Small intestine (tissue), 7 donors: ENCODE measurements around the gene DOCK4. TPM values are rescaled to one million over a fixed set of nuclear protein-coding genes. Genes with fewer than 3 reads are reported as not detected.
A peak's percentile ranks its signal among the peaks of the same experiment; 100 is the strongest.

Experiments
- DNase-seq, 2 donors: peaks; one replicate each; pipeline versions ENCODE4 v3.0.0 to v3.0.0-alpha.2; 2013
- FAIRE-seq: peaks from 2 replicates; lab custom pipeline; 2012; peaks lifted over from hg19 to GRCh38; lab: Jason Lieb, UNC
- H3K27ac ChIP-seq, 3 donors: one replicate each; pipeline ENCODE4 v1.5.1; 2013; ENCODE audit warnings: low read length in 2 of 3, mild to moderate bottlenecking in 2 of 3, control low read depth in 1 of 3, inconsistent platforms in 1 of 3, low read depth in 1 of 3, moderate library complexity in 1 of 3
- H3K27me3 ChIP-seq, 3 donors: one replicate each; pipeline ENCODE4 v1.6.1; 2013; ENCODE audit warnings: low read length in 3 of 3, inconsistent platforms in 1 of 3; ENCODE audit not compliant: control insufficient read depth in 3 of 3, insufficient read depth in 3 of 3
- H3K36me3 ChIP-seq, 3 donors: one replicate each; pipeline ENCODE4 v1.6.1; 2013; ENCODE audit warnings: low read length in 3 of 3, inconsistent platforms in 1 of 3, low read depth in 1 of 3, mild to moderate bottlenecking in 1 of 3, moderate library complexity in 1 of 3; ENCODE audit not compliant: control insufficient read depth in 3 of 3, insufficient read depth in 2 of 3
- H3K4me1 ChIP-seq, 3 donors: one replicate each; pipeline ENCODE4 v1.6.1; 2013; ENCODE audit warnings: low read length in 2 of 3, inconsistent platforms in 1 of 3, low read depth in 1 of 3, mild to moderate bottlenecking in 1 of 3, moderate library complexity in 1 of 3; ENCODE audit not compliant: control insufficient read depth in 3 of 3, insufficient read depth in 2 of 3
- H3K4me3 ChIP-seq, 3 donors: one replicate each; pipeline ENCODE4 v1.5.1; 2013; ENCODE audit warnings: low read length in 3 of 3, control low read depth in 1 of 3, inconsistent platforms in 1 of 3, low read depth in 1 of 3, mild to moderate bottlenecking in 1 of 3, moderate library complexity in 1 of 3
- H3K9me3 ChIP-seq, 2 donors: one replicate each; pipeline ENCODE4 v1.6.1; 2013; ENCODE audit warnings: low read depth in 1 of 2, low read length in 1 of 2; ENCODE audit not compliant: control insufficient read depth in 2 of 2, insufficient read depth in 1 of 2
- WGBS, 3 donors: extraction: QIAGEN DNeasy Blood & Tissue Kit; methylation state at CpG; one replicate each; pipeline ENCODE4 v1.1.7; 2013; 5-methylcytosine and 5-hydroxymethylcytosine counted together
- polyA plus RNA-seq, 4 donors: library from polyadenylated mRNA; stranded (reverse) in 3 of 4; unstranded in 1 of 4; fragments of 200-250 nt in 3 of 4; fragments of 120-200 nt in 1 of 4; gene quantifications; one replicate each; pipeline versions ENCODE4 v1.2.1 to v1.2.3, GENCODE V29; 2013
- donor health status: healthy with polysubstance abuse.
- donor health status: control.
- donor health status: control.
- donor health status: Bipolar disorder and iron deficiency.
- donor health status: healthy.

The DOCK4 gene
- polyA plus RNA-seq, 4 donors: 1.9 to 4.1 (median 3.8) TPM; not detected in 1

DNA sequence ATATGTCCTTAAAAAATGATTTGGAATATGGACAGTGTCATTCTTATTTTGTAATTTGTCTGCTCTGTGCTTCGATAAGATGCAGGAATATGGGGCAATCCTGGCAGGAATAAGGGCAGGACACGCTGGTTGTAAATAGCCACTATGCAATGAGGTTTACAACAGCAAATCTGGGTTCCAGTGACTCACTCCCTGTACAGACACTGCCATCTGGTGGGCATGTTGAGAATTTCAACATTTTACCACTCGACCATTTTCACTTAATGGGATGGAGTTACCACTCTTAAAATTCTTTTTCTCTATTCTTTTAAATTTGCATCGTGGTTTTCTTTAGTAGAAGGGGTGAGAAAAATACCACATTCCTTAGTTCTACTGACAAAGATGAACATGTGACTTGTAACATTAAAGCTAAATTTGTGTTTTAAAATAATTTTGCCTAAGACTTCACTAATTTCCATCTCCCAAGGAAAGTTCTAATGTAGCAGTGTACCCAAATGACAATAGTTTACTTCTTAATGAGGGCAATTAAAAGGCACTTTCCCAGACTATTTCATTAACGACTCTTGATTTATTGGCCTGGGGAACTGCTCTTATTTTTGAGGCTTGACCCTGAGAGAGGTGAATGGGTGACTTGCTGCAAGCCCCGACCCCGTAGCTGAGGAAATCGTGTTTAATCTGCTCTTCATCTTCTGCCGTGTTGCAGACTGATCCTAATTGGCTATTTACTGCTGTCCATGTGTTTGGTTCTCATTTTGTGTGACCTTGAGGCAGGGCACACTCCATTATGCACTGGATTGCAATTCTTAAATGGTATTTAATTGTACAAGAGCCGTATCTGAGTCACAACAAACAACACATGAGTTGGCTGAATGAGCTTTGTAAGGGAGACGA is 470.3 kb downstream of the DOCK4 start:
- DNase-seq: peak; percentile 73 to 78
- no peak overlapping the region for H3K4me3 ChIP-seq
- no peaks in the 10 kb centered on the region for H3K9me3 ChIP-seq
- 15 to 43% (median 20%) methylated on average over 11 of the region's 11 CpGs for WGBS, 3 donors
- H3K36me3 ChIP-seq: peaks cover 0 to 4% (median 0%) of the 10 kb centered on the region in 3 donors
- FAIRE-seq: no peak
- no peak overlapping the region for H3K27ac ChIP-seq
- peaks cover 0 to 3% (median 0%) of the 10 kb centered on the region in 3 donors for H3K4me1 ChIP-seq
- no peaks in the 10 kb centered on the region for H3K27me3 ChIP-seq

DNA sequence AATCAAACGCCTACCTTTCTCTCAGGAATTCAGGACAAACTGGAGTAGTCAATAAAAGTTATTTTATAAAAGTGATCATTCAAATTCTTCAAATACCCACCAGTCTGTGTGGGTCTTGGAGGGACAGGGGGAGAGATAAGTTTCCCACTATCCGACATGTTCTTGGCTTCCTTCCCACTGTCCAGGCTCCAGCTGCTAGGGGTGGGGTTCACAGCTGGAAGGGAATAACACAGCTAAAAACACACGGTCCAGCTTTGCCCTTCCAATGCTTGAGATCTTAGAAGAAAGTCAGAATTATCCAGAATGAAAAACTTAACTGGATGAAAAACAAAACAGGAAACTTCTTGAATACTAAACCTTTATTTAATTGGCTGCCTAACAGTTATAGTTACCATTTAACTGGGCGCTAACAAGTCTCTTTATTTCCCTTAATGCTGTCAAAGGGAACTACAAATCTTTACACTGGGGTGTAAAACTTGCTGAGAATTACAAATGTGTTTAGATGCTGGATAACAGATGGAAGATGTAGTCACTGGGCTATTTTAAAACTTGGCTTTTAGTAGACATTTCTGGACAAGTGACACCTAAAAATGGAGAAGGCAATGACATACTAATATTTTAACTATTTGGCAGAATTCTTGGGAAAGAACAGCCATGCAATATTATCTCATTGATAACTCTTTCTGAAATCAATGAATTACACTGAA is 471.1 kb downstream of the DOCK4 start:
- DNase-seq (no peak), FAIRE-seq (no peak)
- 42 to 59% (median 46%) methylated on average over 4 of the region's 4 CpGs for WGBS, 3 donors
- no peak overlapping the region for H3K4me3 ChIP-seq
- peaks cover 0 to 3% (median 0%) of the 10 kb centered on the region in 3 donors for H3K4me1 ChIP-seq
- H3K9me3 ChIP-seq: no peaks in the 10 kb centered on the region
- peaks cover 0 to 2% (median 0%) of the 10 kb centered on the region in 3 donors for H3K36me3 ChIP-seq
- H3K27ac ChIP-seq: no peak overlapping the region
- H3K27me3 ChIP-seq: no peaks in the 10 kb centered on the region

DNA sequence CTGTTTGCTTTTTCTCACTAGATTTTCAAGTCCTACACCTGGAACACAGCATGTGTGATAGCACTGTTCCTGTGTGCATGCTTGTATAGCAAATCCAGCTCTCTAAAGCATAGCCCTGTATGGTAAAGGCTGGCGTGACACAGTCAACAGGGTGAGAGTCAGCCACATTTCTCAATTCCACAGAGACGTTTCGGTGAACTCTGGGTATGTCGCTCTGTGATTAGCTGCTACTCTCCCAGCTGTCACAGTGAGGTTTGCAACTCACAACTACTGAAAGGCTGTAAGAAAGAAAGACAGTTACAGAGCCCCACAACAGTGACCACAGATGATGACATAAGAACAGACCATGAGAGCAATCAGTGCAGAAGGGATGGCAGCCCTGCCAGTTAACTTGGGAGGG is 473.3 kb downstream of the DOCK4 start:
- DNase-seq (no peak), FAIRE-seq (no peak)
- peaks cover 0 to 7% of the 10 kb centered on the region in 2 donors for H3K9me3 ChIP-seq
- peaks cover 0 to 3% (median 0%) of the 10 kb centered on the region in 3 donors for H3K4me1 ChIP-seq
- no peak overlapping the region for H3K4me3 ChIP-seq
- no peak overlapping the region for H3K27ac ChIP-seq
- peaks cover 0 to 2% (median 0%) of the 10 kb centered on the region in 3 donors for H3K36me3 ChIP-seq
- 82 to 89% (median 86%) methylated on average over 4 of the region's 4 CpGs for WGBS, 3 donors
- peaks cover 0 to 13% (median 0%) of the 10 kb centered on the region in 3 donors for H3K27me3 ChIP-seq

- Histone ChIP-seq H3K4me1 (peaks cover 0 to 3% (median 0%) of the 10 kb centered on the region in 3 donors), H3K9me3 (peaks cover 0 to 7% of the 10 kb centered on the region in 2 donors), H3K4me3 (no peak overlapping the region), H3K27ac (no peak overlapping the region), H3K36me3 (peaks cover 0 to 2% (median 0%) of the 10 kb centered on the region in 3 donors), H3K27me3 (peaks cover 0 to 13% (median 0%) of the 10 kb centered on the region in 3 donors)
- 82 to 89% (median 85%) methylated on average over 13 of the region's 13 CpGs for WGBS, 3 donors
- DNase-seq (no peak), FAIRE-seq (no peak)
Observed at GRCh38 chr7:111730476-111731300, 475.5 kb downstream of the DOCK4 start.

DNA sequence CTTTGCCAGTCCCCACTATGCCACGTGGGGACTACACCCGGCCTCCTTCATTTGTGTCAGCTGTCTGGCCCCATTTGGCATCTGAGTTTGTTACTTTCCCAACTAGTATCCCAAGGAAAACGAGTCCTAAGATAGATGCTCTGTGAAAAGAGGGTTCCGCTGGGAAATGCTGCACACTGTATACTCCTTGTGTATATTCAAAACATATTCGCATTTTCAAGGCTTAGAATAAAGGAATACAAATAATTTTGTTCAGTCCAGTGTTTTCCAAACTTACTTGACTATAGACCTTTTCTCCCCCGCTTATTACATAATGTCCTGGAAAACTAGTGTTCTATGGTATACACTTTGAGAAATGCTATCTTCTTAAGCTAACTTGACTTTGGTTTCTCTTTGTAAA is 476.1 kb downstream of the DOCK4 start:
- Histone ChIP-seq H3K27me3 (peaks cover 0 to 13% (median 0%) of the 10 kb centered on the region in 3 donors), H3K9me3 (peaks cover 0 to 7% of the 10 kb centered on the region in 2 donors), H3K4me1 (no peaks in the 10 kb centered on the region), H3K36me3 (peaks cover 0 to 2% (median 0%) of the 10 kb centered on the region in 3 donors), H3K4me3 (no peak overlapping the region), H3K27ac (no peak overlapping the region)
- DNase-seq (no peak), FAIRE-seq (no peak)
- 74 to 82% (median 74%) methylated on average over 6 of the region's 6 CpGs for WGBS, 3 donors

DNA sequence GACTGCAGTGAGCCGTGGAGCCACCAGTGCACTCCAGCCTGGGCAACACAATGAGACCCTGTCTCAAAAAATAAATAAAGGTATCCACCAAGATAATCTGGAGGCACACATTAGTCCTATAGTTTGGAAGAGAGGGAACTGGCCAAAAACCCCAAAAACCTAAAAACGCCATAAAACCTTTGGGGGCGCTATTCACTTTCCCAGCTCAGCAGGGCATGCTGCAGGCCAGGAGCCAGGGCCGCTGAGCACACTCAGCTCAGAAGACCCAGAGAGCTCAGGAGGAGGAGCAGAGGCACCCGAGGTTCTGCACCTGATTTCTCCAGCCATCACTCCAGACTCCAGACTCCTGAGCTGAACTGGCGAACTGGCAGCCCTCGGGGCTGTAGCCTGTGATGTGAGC is 476.7 kb downstream of the DOCK4 start:
- WGBS, 3 donors: 79 to 89% (median 83%) methylated on average over 7 of the region's 7 CpGs
- Histone ChIP-seq H3K27me3 (peaks cover 0 to 13% (median 0%) of the 10 kb centered on the region in 3 donors), H3K9me3 (peaks cover 0 to 7% of the 10 kb centered on the region in 2 donors), H3K4me3 (no peak overlapping the region), H3K36me3 (peaks cover 0 to 2% (median 0%) of the 10 kb centered on the region in 3 donors), H3K27ac (no peak overlapping the region), H3K4me1 (no peaks in the 10 kb centered on the region)
- DNase-seq (no peak), FAIRE-seq (no peak)

DNA sequence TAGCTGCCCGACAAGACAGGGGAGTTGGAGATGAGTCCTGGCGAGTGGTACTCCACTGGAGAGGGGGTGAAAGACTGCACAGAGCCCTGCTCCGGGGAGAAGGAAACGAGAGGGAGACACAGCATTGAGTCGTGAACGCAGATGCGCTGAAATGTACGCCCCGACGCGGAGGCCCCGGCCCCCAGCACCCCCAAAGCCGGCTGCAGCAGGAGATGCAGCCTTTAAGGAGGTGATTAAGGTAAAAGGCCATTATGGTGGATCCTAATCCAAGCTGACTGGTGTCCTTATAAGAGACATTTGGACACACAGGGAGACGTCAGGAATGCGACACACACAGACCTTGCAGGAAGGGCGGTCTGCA is 477.6 kb downstream of the DOCK4 start:
- WGBS, 3 donors: 71 to 82% (median 80%) methylated on average over 16 of the region's 16 CpGs
- DNase-seq: no peak
- no peak overlapping the region for H3K27ac ChIP-seq

More for the DNA sequence above, 477.6 kb downstream of the DOCK4 start:
- no peak overlapping the region for H3K4me3 ChIP-seq
- no peaks in the 10 kb centered on the region for H3K4me1 ChIP-seq
- peaks cover 0 to 2% (median 0%) of the 10 kb centered on the region in 3 donors for H3K36me3 ChIP-seq
- no peak for FAIRE-seq
- peaks cover 0 to 7% of the 10 kb centered on the region in 2 donors for H3K9me3 ChIP-seq
- H3K27me3 ChIP-seq: peaks cover 0 to 13% (median 0%) of the 10 kb centered on the region in 3 donors
